ENCODE data around the gene KANSL1L. TPM values are rescaled to one million over a fixed set of nuclear protein-coding genes. Genes with fewer than 3 reads are reported as not detected.

Gene KANSL1L
- total and polyA plus RNA-seq, 7 donors = 2.8 to 49.0 (median 32.6) TPM

DNA sequence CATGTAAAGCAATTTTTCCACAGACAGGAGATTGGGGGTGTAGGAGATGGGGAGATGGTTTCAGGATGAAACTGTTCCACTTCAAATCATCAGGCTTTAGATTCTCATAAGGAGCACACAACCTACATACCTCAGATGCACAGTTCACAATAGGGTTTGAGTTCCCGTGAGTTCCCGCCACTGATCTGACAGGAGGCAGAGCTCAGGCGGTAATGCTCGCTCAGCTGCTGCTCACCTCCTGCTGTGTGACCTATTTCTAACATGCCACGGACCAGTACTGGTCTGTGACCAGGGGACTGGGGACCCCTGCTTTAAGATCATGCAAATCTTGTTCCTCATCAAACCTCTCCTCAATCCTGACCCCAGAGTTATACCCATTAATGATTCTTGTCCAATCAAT lies 98.7 kb downstream of the KANSL1L start:
- 84 to 88% methylated on average over 5 of the region's 5 CpGs for WGBS, 2 donors
- DNase-seq = no peak
- no peak overlapping the region for H3K4me3 ChIP-seq

GRCh38 chr2:210063306-210063705 lies 107.9 kb downstream of the KANSL1L start:
- H3K27me3 ChIP-seq = no peaks in the 10 kb centered on the region
- H3K27ac ChIP-seq = no peak overlapping the region
- H3K36me3 ChIP-seq = no peaks in the 10 kb centered on the region
- no peak for TF ChIP-seq POLR2A (IDR thresholded peaks at IDR 0.05)
- no peak for TF ChIP-seq POLR2AphosphoS5 (IDR thresholded peaks at IDR 0.05)
- TF ChIP-seq EP300 (IDR thresholded peaks at IDR 0.05) = no peak
- TF ChIP-seq, protein P1, sequence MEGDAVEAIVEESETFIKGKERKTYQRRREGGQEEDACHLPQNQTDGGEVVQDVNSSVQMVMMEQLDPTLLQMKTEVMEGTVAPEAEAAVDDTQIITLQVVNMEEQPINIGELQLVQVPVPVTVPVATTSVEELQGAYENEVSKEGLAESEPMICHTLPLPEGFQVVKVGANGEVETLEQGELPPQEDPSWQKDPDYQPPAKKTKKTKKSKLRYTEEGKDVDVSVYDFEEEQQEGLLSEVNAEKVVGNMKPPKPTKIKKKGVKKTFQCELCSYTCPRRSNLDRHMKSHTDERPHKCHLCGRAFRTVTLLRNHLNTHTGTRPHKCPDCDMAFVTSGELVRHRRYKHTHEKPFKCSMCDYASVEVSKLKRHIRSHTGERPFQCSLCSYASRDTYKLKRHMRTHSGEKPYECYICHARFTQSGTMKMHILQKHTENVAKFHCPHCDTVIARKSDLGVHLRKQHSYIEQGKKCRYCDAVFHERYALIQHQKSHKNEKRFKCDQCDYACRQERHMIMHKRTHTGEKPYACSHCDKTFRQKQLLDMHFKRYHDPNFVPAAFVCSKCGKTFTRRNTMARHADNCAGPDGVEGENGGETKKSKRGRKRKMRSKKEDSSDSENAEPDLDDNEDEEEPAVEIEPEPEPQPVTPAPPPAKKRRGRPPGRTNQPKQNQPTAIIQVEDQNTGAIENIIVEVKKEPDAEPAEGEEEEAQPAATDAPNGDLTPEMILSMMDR (IDR thresholded peaks at IDR 0.05) = no peak
- DNase-seq = no peak
- no peak overlapping the region for H3K4me3 ChIP-seq
- H3K9me3 ChIP-seq = no peaks in the 10 kb centered on the region
- H3K4me1 ChIP-seq = no peaks in the 10 kb centered on the region
- intact Hi-C loops (cut with DNase I) = no loop called here
- WGBS, 2 donors = 97% methylated on average over 2 of the region's 2 CpGs

More for the DNA sequence above, 98.7 kb downstream of the KANSL1L start:
- intact Hi-C loops (cut with DNase I) = loop anchor here (5.0 kb wide), 1 partner anchor 125 kb away; no protein-coding TSS in a partner anchor
- Histone ChIP-seq H3K27me3 (no peaks in the 10 kb centered on the region), H3K27ac (no peak overlapping the region), H3K36me3 (peaks cover 0 to 5% (median 0%) of the 10 kb centered on the region in 4 donors), H3K4me1 (no peaks in the 10 kb centered on the region), H3K9me3 (no peaks in the 10 kb centered on the region)
- no peak for TF ChIP-seq POLR2AphosphoS5 (IDR thresholded peaks at IDR 0.05)
- TF ChIP-seq EP300 (IDR thresholded peaks at IDR 0.05) = no peak
- no peak for TF ChIP-seq POLR2A (IDR thresholded peaks at IDR 0.05)
- TF ChIP-seq, protein P1 (IDR thresholded peaks at IDR 0.05) = no peak

GRCh38 chr2:210055825-210056224 lies 115.4 kb downstream of the KANSL1L start:
- Histone ChIP-seq H3K9me3 (peaks cover 0 to 8% (median 5%) of the 10 kb centered on the region in 4 donors), H3K27me3 (no peaks in the 10 kb centered on the region), H3K36me3 (peaks cover 0 to 16% (median 2%) of the 10 kb centered on the region in 4 donors), H3K4me1 (no peaks in the 10 kb centered on the region), H3K4me3 (no peak overlapping the region), H3K27ac (no peak overlapping the region)
- 93 to 99% methylated on average over 3 of the region's 3 CpGs for WGBS, 2 donors
- TF ChIP-seq POLR2A (IDR thresholded peaks at IDR 0.05) = no peak
- no peak for TF ChIP-seq POLR2AphosphoS5 (IDR thresholded peaks at IDR 0.05)
- TF ChIP-seq, protein P1 (IDR thresholded peaks at IDR 0.05) = no peak
- no peak for TF ChIP-seq EP300 (IDR thresholded peaks at IDR 0.05)
- no peak for DNase-seq
- intact Hi-C loops (cut with DNase I) = no loop called here

- Histone ChIP-seq H3K36me3 (peaks cover 0 to 16% (median 2%) of the 10 kb centered on the region in 4 donors), H3K27me3 (no peaks in the 10 kb centered on the region), H3K27ac (no peak overlapping the region), H3K4me3 (no peak overlapping the region), H3K4me1 (no peaks in the 10 kb centered on the region), H3K9me3 (peaks cover 0 to 8% (median 5%) of the 10 kb centered on the region in 4 donors)
- TF ChIP-seq EP300 (IDR thresholded peaks at IDR 0.05) = no peak
- no peak for TF ChIP-seq POLR2AphosphoS5 (IDR thresholded peaks at IDR 0.05)
- TF ChIP-seq POLR2A (IDR thresholded peaks at IDR 0.05) = no peak
- TF ChIP-seq, protein P1 (IDR thresholded peaks at IDR 0.05) = no peak
- DNase-seq = no peak
- WGBS, 2 donors = 92 to 100% methylated on average over 1 of the region's 1 CpG
- intact Hi-C loops (cut with DNase I) = no loop called here
Observed at GRCh38 chr2:210054696-210055095, 116.5 kb downstream of the KANSL1L start.

- Histone ChIP-seq H3K9me3 (peaks cover 0 to 8% (median 5%) of the 10 kb centered on the region in 4 donors), H3K36me3 (peaks cover 0 to 11% (median 2%) of the 10 kb centered on the region in 4 donors), H3K4me1 (no peaks in the 10 kb centered on the region), H3K4me3 (no peak overlapping the region), H3K27me3 (no peaks in the 10 kb centered on the region), H3K27ac (no peak overlapping the region)
- no peak for DNase-seq
- intact Hi-C loops (cut with DNase I) = no loop called here
- whole genome bisulfite sequencing, 2 donors = 96 to 100% methylated on average over 1 of the region's 1 CpG
- no peak for TF ChIP-seq POLR2A (IDR thresholded peaks at IDR 0.05)
- TF ChIP-seq POLR2AphosphoS5 (IDR thresholded peaks at IDR 0.05) = no peak
- TF ChIP-seq, protein P1 (IDR thresholded peaks at IDR 0.05) = no peak
- no peak for TF ChIP-seq EP300 (IDR thresholded peaks at IDR 0.05)
Observed at GRCh38 chr2:210050885-210051284, 120.3 kb downstream of the KANSL1L start.

All from sigmoid colon (tissue), 7 donors.